ENCODE data around the gene ZNF618. TPM values are rescaled to one million over a fixed set of nuclear protein-coding genes. Genes with fewer than 3 reads are reported as not detected.

ZNF618 gene
- polyA plus RNA-seq, 4 donors, result 0.22 to 5.5 (median 1.9) TPM

GRCh38 chr9:114031037-114031630 is 155.0 kb downstream of the ZNF618 start:
- peaks cover 0 to 78% (median 3%) of the 10 kb centered on the region in 3 donors for H3K36me3 ChIP-seq (ENCODE audit: control insufficient read depth in 3 of 3, insufficient read depth in 2 of 3, low read depth in 1 of 3, low read length in 3 of 3)
- no peak for DNase-seq

DNA sequence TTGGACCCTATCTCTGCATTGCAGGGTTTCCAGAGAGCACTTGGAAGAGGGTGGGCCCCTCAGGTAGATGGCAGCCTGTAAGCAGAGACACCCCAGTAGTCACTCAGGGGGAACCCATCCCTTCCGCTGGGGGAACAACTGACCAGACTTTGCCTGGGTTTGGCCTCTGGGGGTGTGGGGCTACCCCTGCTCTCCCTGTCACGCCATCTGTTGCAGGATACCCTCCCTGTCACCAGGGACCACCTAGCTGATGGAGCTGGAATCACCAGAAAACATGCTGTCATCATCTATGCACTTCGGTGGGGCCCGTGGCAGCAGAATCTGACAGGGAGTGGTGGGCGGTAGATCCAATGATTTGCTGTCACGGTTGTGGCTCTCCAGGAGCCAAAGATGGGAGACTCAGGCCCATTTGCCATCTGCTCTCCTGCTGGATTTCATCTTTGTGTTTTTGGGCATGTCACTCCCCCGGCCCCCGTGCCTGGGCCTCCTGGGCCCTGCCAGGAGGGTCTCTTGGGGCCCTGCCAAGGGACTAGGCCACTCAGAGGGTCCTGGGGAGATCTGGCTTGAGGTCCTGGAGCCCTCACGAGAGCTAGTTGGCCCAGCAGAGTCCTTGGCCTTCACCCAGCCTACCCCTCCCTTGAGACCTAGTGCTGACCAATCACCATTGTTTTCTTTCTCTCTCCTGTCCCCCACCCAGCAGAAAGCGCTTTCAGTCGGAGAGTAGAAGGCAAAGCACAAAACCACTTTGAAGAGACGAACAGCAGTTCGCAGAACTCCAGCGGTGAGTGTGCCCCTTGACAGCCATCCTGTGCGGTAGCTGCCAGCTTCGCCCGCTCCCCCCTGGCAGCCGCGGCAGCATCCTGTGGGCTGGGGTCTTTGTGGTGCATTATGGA is 156.1 kb downstream of the ZNF618 start:
- Histone ChIP-seq H3K4me1 (ENCODE audit: control insufficient read depth in 3 of 3, insufficient read depth in 2 of 3, low read depth in 1 of 3, low read length in 2 of 3) (no peaks in the 10 kb centered on the region), H3K9me3 (ENCODE audit: control insufficient read depth in 2 of 2, insufficient read depth in 1 of 2, low read depth in 1 of 2, low read length in 1 of 2) (peaks cover 0 to 5% of the 10 kb centered on the region in 2 donors), H3K4me3 (ENCODE audit: low read depth in 1 of 3, low read length in 3 of 3) (no peak overlapping the region), H3K36me3 (ENCODE audit: control insufficient read depth in 3 of 3, insufficient read depth in 2 of 3, low read depth in 1 of 3, low read length in 3 of 3) (peaks cover 0 to 84% (median 3%) of the 10 kb centered on the region in 3 donors), H3K27ac (ENCODE audit: low read depth in 1 of 3, low read length in 2 of 3) (no peak overlapping the region), H3K27me3 (ENCODE audit: control insufficient read depth in 3 of 3, insufficient read depth in 3 of 3, low read length in 3 of 3) (no peaks in the 10 kb centered on the region)
- WGBS, 3 donors, result 86 to 97% (median 95%) methylated on average over 19 of the region's 19 CpGs
- no peak for DNase-seq
- FAIRE-seq, result no peak

More at GRCh38 chr9:114031037-114031630, 155.0 kb downstream of the ZNF618 start:
- Histone ChIP-seq H3K27ac (ENCODE audit: low read depth in 1 of 3, low read length in 2 of 3) (no peak overlapping the region), H3K4me1 (ENCODE audit: control insufficient read depth in 3 of 3, insufficient read depth in 2 of 3, low read depth in 1 of 3, low read length in 2 of 3) (no peaks in the 10 kb centered on the region), H3K9me3 (ENCODE audit: control insufficient read depth in 2 of 2, insufficient read depth in 1 of 2, low read depth in 1 of 2, low read length in 1 of 2) (no peaks in the 10 kb centered on the region), H3K4me3 (ENCODE audit: low read depth in 1 of 3, low read length in 3 of 3) (no peak overlapping the region), H3K27me3 (ENCODE audit: control insufficient read depth in 3 of 3, insufficient read depth in 3 of 3, low read length in 3 of 3) (no peaks in the 10 kb centered on the region)
- 90 to 92% (median 91%) methylated on average over 7 of the region's 7 CpGs for WGBS, 3 donors
- FAIRE-seq, result no peak

DNA sequence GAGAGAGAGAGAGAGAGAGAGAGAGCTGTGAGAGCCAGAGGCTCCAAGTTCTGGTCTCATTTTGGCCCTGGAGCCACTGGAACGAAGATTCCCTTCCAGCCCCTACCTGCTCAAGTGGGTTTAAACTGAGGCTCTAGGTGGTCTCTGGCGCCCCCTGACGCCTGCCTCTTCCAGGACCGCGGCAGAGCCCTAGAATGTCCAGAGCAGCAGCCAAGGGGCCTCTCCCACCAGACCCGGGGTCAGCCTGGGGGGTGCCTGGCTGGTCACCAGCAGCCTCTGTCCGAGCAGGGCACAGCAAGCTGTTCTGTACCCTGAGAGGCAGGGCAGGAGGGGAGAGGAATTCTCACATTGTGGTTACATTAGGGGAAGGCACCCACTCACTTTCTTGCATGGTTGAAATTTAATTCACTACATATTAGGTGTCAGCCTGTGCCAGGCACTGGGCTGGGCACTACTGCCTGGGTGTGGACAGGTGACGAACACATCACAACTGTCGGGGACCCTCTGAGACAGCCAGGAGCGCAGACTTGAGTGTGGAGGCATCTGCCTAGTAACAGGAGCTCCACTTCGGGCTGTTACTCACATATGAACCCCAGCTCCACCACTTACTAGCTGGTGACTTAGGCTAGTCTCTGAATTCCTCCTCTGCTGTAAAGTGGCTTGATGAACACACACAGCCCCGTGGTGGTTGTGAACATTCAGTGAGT is 157.4 kb downstream of the ZNF618 start:
- peak in 1 of 2 donors; percentile 32 for DNase-seq

DNA sequence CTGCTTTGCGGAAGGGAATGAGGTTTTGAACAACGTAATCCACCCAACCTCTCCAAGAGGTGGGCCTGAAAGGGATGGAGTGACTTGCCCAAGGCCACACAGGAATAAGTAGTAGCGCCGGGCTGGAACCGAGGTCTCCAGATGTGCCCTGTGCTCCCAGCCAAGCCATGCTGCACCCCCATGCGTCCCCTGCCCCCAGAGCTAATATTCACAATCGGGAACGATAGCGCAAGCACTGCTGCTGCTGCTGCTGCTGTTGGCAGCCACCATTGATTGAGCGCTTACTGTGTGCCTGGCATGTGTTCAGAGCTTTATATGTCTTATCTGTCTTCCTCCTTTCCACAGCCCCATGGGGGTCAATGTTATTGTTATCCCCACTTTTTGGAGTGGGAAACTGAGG is 158.1 kb downstream of the ZNF618 start:
- 93 to 96% (median 94%) methylated on average over 10 of the region's 10 CpGs for WGBS, 3 donors

More for the DNA sequence above, 157.4 kb downstream of the ZNF618 start:
- FAIRE-seq, result no peak
- Histone ChIP-seq H3K27ac (ENCODE audit: low read depth in 1 of 3, low read length in 2 of 3) (no peak overlapping the region), H3K9me3 (ENCODE audit: control insufficient read depth in 2 of 2, insufficient read depth in 1 of 2, low read depth in 1 of 2, low read length in 1 of 2) (peaks cover 0 to 5% of the 10 kb centered on the region in 2 donors), H3K36me3 (ENCODE audit: control insufficient read depth in 3 of 3, insufficient read depth in 2 of 3, low read depth in 1 of 3, low read length in 3 of 3) (peaks cover 0 to 84% (median 3%) of the 10 kb centered on the region in 3 donors), H3K4me1 (ENCODE audit: control insufficient read depth in 3 of 3, insufficient read depth in 2 of 3, low read depth in 1 of 3, low read length in 2 of 3) (no peaks in the 10 kb centered on the region), H3K4me3 (ENCODE audit: low read depth in 1 of 3, low read length in 3 of 3) (no peak overlapping the region), H3K27me3 (ENCODE audit: control insufficient read depth in 3 of 3, insufficient read depth in 3 of 3, low read length in 3 of 3) (no peaks in the 10 kb centered on the region)
- WGBS, 3 donors, result 71 to 77% (median 73%) methylated on average over 12 of the region's 12 CpGs

GRCh38 chr9:114034661-114035062 is 158.6 kb downstream of the ZNF618 start:
- no peaks in the 10 kb centered on the region for H3K27me3 ChIP-seq (ENCODE audit: control insufficient read depth in 3 of 3, insufficient read depth in 3 of 3, low read length in 3 of 3)
- FAIRE-seq (no peak), DNase-seq (no peak)
- no peak overlapping the region for H3K27ac ChIP-seq (ENCODE audit: low read depth in 1 of 3, low read length in 2 of 3)
- peaks cover 0 to 83% (median 3%) of the 10 kb centered on the region in 3 donors for H3K36me3 ChIP-seq (ENCODE audit: control insufficient read depth in 3 of 3, insufficient read depth in 2 of 3, low read depth in 1 of 3, low read length in 3 of 3)
- peaks cover 0 to 5% of the 10 kb centered on the region in 2 donors for H3K9me3 ChIP-seq (ENCODE audit: control insufficient read depth in 2 of 2, insufficient read depth in 1 of 2, low read depth in 1 of 2, low read length in 1 of 2)
- no peaks in the 10 kb centered on the region for H3K4me1 ChIP-seq (ENCODE audit: control insufficient read depth in 3 of 3, insufficient read depth in 2 of 3, low read depth in 1 of 3, low read length in 2 of 3)
- 86 to 93% (median 92%) methylated on average over 4 of the region's 4 CpGs for WGBS, 3 donors
- H3K4me3 ChIP-seq (ENCODE audit: low read depth in 1 of 3, low read length in 3 of 3), result no peak overlapping the region

More for the DNA sequence above, 158.1 kb downstream of the ZNF618 start:
- DNase-seq (no peak), FAIRE-seq (no peak)
- Histone ChIP-seq H3K27ac (ENCODE audit: low read depth in 1 of 3, low read length in 2 of 3) (no peak overlapping the region), H3K9me3 (ENCODE audit: control insufficient read depth in 2 of 2, insufficient read depth in 1 of 2, low read depth in 1 of 2, low read length in 1 of 2) (peaks cover 0 to 5% of the 10 kb centered on the region in 2 donors), H3K27me3 (ENCODE audit: control insufficient read depth in 3 of 3, insufficient read depth in 3 of 3, low read length in 3 of 3) (no peaks in the 10 kb centered on the region), H3K4me3 (ENCODE audit: low read depth in 1 of 3, low read length in 3 of 3) (no peak overlapping the region), H3K36me3 (ENCODE audit: control insufficient read depth in 3 of 3, insufficient read depth in 2 of 3, low read depth in 1 of 3, low read length in 3 of 3) (peaks cover 0 to 83% (median 3%) of the 10 kb centered on the region in 3 donors), H3K4me1 (ENCODE audit: control insufficient read depth in 3 of 3, insufficient read depth in 2 of 3, low read depth in 1 of 3, low read length in 2 of 3) (no peaks in the 10 kb centered on the region)

GRCh38 chr9:114035221-114035844 is 159.2 kb downstream of the ZNF618 start:
- DNase-seq (no peak), FAIRE-seq (no peak)
- peaks cover 0 to 5% of the 10 kb centered on the region in 2 donors for H3K9me3 ChIP-seq (ENCODE audit: control insufficient read depth in 2 of 2, insufficient read depth in 1 of 2, low read depth in 1 of 2, low read length in 1 of 2)
- H3K4me3 ChIP-seq (ENCODE audit: low read depth in 1 of 3, low read length in 3 of 3), result no peak overlapping the region
- no peaks in the 10 kb centered on the region for H3K27me3 ChIP-seq (ENCODE audit: control insufficient read depth in 3 of 3, insufficient read depth in 3 of 3, low read length in 3 of 3)
- no peak overlapping the region for H3K27ac ChIP-seq (ENCODE audit: low read depth in 1 of 3, low read length in 2 of 3)
- no peaks in the 10 kb centered on the region for H3K4me1 ChIP-seq (ENCODE audit: control insufficient read depth in 3 of 3, insufficient read depth in 2 of 3, low read depth in 1 of 3, low read length in 2 of 3)
- 85 to 88% (median 87%) methylated on average over 17 of the region's 17 CpGs for WGBS, 3 donors
- peaks cover 0 to 79% (median 3%) of the 10 kb centered on the region in 3 donors for H3K36me3 ChIP-seq (ENCODE audit: control insufficient read depth in 3 of 3, insufficient read depth in 2 of 3, low read depth in 1 of 3, low read length in 3 of 3)

- Histone ChIP-seq H3K4me3 (ENCODE audit: low read depth in 1 of 3, low read length in 3 of 3) (no peak overlapping the region), H3K9me3 (ENCODE audit: control insufficient read depth in 2 of 2, insufficient read depth in 1 of 2, low read depth in 1 of 2, low read length in 1 of 2) (peaks cover 0 to 5% of the 10 kb centered on the region in 2 donors), H3K27me3 (ENCODE audit: control insufficient read depth in 3 of 3, insufficient read depth in 3 of 3, low read length in 3 of 3) (no peaks in the 10 kb centered on the region), H3K36me3 (ENCODE audit: control insufficient read depth in 3 of 3, insufficient read depth in 2 of 3, low read depth in 1 of 3, low read length in 3 of 3) (peaks cover 0 to 76% (median 3%) of the 10 kb centered on the region in 3 donors), H3K4me1 (ENCODE audit: control insufficient read depth in 3 of 3, insufficient read depth in 2 of 3, low read depth in 1 of 3, low read length in 2 of 3) (no peaks in the 10 kb centered on the region), H3K27ac (ENCODE audit: low read depth in 1 of 3, low read length in 2 of 3) (no peak overlapping the region)
- no peak for DNase-seq
- no peak for FAIRE-seq
- WGBS, 3 donors, result 90 to 94% (median 90%) methylated on average over 17 to 18 of the region's 18 CpGs
These were observed 160.0 kb downstream of the ZNF618 start for GRCh38 chr9:114035845-114036801.
